Colon (tissue), 2 donors: ENCODE data around the gene ZNF101.
"Not testable (repeated sequence)": the region's sequence is repeated elsewhere in the genome, so short reads cannot be mapped to it uniquely, and the experiment has no call there.

Experiments
- FAIRE-seq: peaks from 2 replicates; lab custom pipeline; 2012; peaks lifted over from hg19 to GRCh38; lab: Jason Lieb, UNC
- donor health status: control.
- donor health status: control.

Gene ZNF101

GRCh38 chr19:19661675-19662251 is 6.9 kb upstream of the ZNF101 start:
- no peak for FAIRE-seq

GRCh38 chr19:19662344-19662743 is 6.3 kb upstream of the ZNF101 start:
- no peak for FAIRE-seq

- no peak for FAIRE-seq
Measured at GRCh38 chr19:19662871-19663255, 5.8 kb upstream of the ZNF101 start.

GRCh38 chr19:19663256-19664120 is 5.2 kb upstream of the ZNF101 start, which contains the start of gene ATP13A1:
TSS of gene ATP13A1 (minus strand) at chr19:19663676. CDS start at chr19:19663666, 10 bp downstream.
- FAIRE-seq, result no peak

GRCh38 chr19:19665420-19665948 is 3.2 kb upstream of the ZNF101 start:
- FAIRE-seq, result not testable (repeated sequence)

- no peak for FAIRE-seq
Measured at GRCh38 chr19:19670070-19670551, 1.5 kb downstream of the ZNF101 start.

GRCh38 chr19:19672816-19673215 is 4.2 kb downstream of the ZNF101 start:
- no peak for FAIRE-seq

- FAIRE-seq, result no peak
Measured at GRCh38 chr19:19674315-19674714, 5.7 kb downstream of the ZNF101 start.

GRCh38 chr19:19677579-19677978 is 8.9 kb downstream of the ZNF101 start:
- no peak for FAIRE-seq

- no peak for FAIRE-seq
Measured at GRCh38 chr19:19679176-19680073, 10.8 kb downstream of the ZNF101 start.

GRCh38 chr19:19686119-19686518 is 17.5 kb downstream of the ZNF101 start:
- not testable (repeated sequence) for FAIRE-seq

GRCh38 chr19:19686580-19686979 is 17.9 kb downstream of the ZNF101 start:
- FAIRE-seq, result no peak

- FAIRE-seq, result no peak
Measured at GRCh38 chr19:19687090-19687489, 18.5 kb downstream of the ZNF101 start.

GRCh38 chr19:19689023-19689422 is 20.4 kb downstream of the ZNF101 start:
- FAIRE-seq, result not testable (repeated sequence)

- no peak for FAIRE-seq
Measured at GRCh38 chr19:19691683-19692082, 23.0 kb downstream of the ZNF101 start.

GRCh38 chr19:19696386-19696785 is 27.7 kb downstream of the ZNF101 start:
- FAIRE-seq, result no peak

GRCh38 chr19:19697589-19697988 is 28.9 kb downstream of the ZNF101 start:
- no peak for FAIRE-seq

- FAIRE-seq, result not testable (repeated sequence)
Measured at GRCh38 chr19:19700493-19700892, 31.9 kb downstream of the ZNF101 start.

- no peak for FAIRE-seq
Measured at GRCh38 chr19:19704836-19705235, 36.2 kb downstream of the ZNF101 start.

- no peak for FAIRE-seq
Measured at GRCh38 chr19:19710506-19710905, 41.9 kb downstream of the ZNF101 start.

- no peak for FAIRE-seq
Measured at GRCh38 chr19:19711306-19711933, 42.8 kb downstream of the ZNF101 start.
